K562 (cell line): Measurements from ENCODE around the gene UCN. TPM values are rescaled to one million over a fixed set of nuclear protein-coding genes. Genes with fewer than 3 reads are reported as not detected.

Experiments used
- BACH1 ChIP-seq: fragments of 200-800 bp; sonication (Bioruptor generic); IDR thresholded peaks from 2 replicates; pipeline ENCODE4 v1.6.1; 2016; ENCODE audit warnings: missing genetic modification characterization, missing compliant biosample characterization
- BRF2 ChIP-seq: IDR thresholded peaks from 3 replicates; pipeline ENCODE4 v1.6.1; 2011; ENCODE audit warnings: borderline replicate concordance, mild to moderate bottlenecking; ENCODE audit not compliant: insufficient read length, insufficient read depth
- CREB1 ChIP-seq, 2 experiments: sonication (generic) in 1 of 2; formaldehyde crosslinking in 1 of 2; IDR thresholded peaks; 2 replicates each; pipeline versions ENCODE4 v1.6.1 to v1.8.0; 2012 to 2022; ENCODE audit warnings: inconsistent platforms in 1 of 2, mild to moderate bottlenecking in 1 of 2, missing genetic modification reagents in 1 of 2, moderate library complexity in 1 of 2
- KDM1A ChIP-seq, 2 experiments: fragments of 450-650 bp; IDR thresholded peaks; 2 replicates each; pipeline ENCODE4 v1.6.1; 2016; ENCODE audit warnings: mild to moderate bottlenecking in 2 of 2
- LEF1 ChIP-seq: fragments of 450-650 bp; IDR thresholded peaks from 2 replicates; pipeline ENCODE4 v1.6.1; 2016; ENCODE audit warnings: mild to moderate bottlenecking
- RCOR1 ChIP-seq, 2 experiments: IDR thresholded peaks; 2 replicates each; pipeline ENCODE4 v1.6.1; 2012; ENCODE audit warnings: low read depth in 2 of 2, low read length in 2 of 2, borderline replicate concordance in 1 of 2, improper control_type of control experiment in 1 of 2
- SIN3A ChIP-seq, 2 experiments: fragments of 150-350 bp in 1 of 2; IDR thresholded peaks; 2 replicates each; pipeline ENCODE4 v1.6.1; 2011 to 2016; ENCODE audit warnings: borderline replicate concordance in 2 of 2, low read depth in 2 of 2, low read length in 2 of 2, mild to moderate bottlenecking in 2 of 2, moderate library complexity in 2 of 2; ENCODE audit not compliant: control insufficient read depth in 1 of 2
- U2AF2 ChIP-seq: fragments of 200-400 bp; formaldehyde crosslinking; optimal IDR thresholded peaks from 2 replicates; pipeline ENCODE3; 2017; ENCODE audit warnings: low read depth, mild to moderate bottlenecking, low read length
- ZC3H11A ChIP-seq: IDR thresholded peaks from 2 replicates; pipeline ENCODE4 v1.6.1; 2012; ENCODE audit warnings: low read depth, low read length, improper control_type of control experiment
- polyA plus RNA-seq, 8 experiments: library from polyadenylated mRNA; depleted of rRNA in 4 of 8; stranded (reverse) in 5 of 8; unstranded in 3 of 8; fragments of >200 nt; fragmentation: Nextera tagmentation in 2 of 8; fragmentation: Illumina TruSeq in 1 of 8; extraction: Ambion mirVana in 2 of 8; extraction: Trizol in 1 of 8; gene quantifications; 2 replicates each; pipeline versions ENCODE4 v1.2.1 to v1.2.3, GENCODE V29; 2011 to 2014; ENCODE audit warnings: inconsistent platforms in 1 of 8, missing spikeins in 1 of 8
- total RNA-seq, 7 experiments: library from RNA; depleted of rRNA in 6 of 7; stranded (reverse); fragments of >200 nt in 6 of 7; fragmentation: Illumina TruSeq in 2 of 7; extraction: Trizol in 2 of 7; gene quantifications; 2 replicates each; pipeline versions ENCODE4 v1.2.1 to v1.2.3, GENCODE V29; 2011 to 2021; ENCODE audit warnings: low replicate concordance in 1 of 7
- TF ChIP-seq, protein P1 (sequence below): fragments of 450-650 bp; IDR thresholded peaks from one replicate; pipeline ENCODE4 v1.6.1; 2018; ENCODE audit warnings: mild to moderate bottlenecking, moderate library complexity; ENCODE audit not compliant: partially characterized antibody
- TF ChIP-seq, protein P2 (sequence below), 2 experiments: IDR thresholded peaks in 1 of 2; conservative IDR thresholded peaks in 1 of 2; 2 replicates each; pipeline ENCODE4 v1.6.1; 2016; ENCODE audit warnings: low read depth in 2 of 2, mild to moderate bottlenecking in 1 of 2, missing compliant biosample characterization in 1 of 2, missing genetic modification characterization in 1 of 2, moderate library complexity in 1 of 2

UCN gene
- total and polyA plus RNA-seq, 9 of the 15 experiments (the other 6 are each of a cell fraction or from before 2014, with no cell fraction given), result 0.10 to 2.7 (median 0.43) TPM

DNA sequence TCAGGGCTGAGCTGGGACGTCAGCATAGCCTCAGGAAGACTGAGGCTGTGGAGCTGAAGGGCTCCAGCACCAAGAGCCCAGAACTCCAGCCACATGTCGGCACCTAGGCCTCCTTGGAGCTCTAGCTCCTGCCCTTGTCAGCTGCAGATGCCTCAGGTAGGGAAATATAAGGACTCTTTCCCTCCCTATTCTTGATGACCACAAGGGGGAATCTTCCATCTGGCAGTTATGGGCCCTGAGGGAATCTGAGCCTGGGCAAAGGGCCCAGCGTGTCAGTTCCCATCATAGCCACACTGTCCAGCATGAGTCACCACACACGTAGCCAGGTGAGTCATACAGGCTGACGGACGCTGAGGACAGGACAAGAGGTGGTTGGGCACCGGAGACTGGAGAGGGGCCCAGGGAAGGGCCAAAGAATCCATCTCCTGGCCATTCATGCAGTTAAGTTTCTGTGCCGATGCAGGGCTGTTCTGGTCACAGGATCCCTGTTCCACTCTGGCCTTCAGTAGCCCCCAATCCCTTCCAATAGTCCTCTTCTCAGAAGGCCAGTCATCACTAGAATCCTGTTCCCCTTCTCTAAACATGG is 12.8 kb upstream of the UCN start (continued):
- TF ChIP-seq ZC3H11A (no peak), BACH1 (tag) (no peak), U2AF2 (no peak), KDM1A (IDR thresholded peaks at IDR 0.05) (peak in 1 of 2 experiments; percentile 29; a peak in 1 of 4 replicates), CREB1 (IDR thresholded peaks at IDR 0.05) (peak; percentile 72; the same call in 1 of the 2 replicates), CREB1 (CRISPR knock-in tag; IDR thresholded peaks at IDR 0.05) (peak; percentile 87), SIN3A (IDR thresholded peaks at IDR 0.05; ENCODE audit: borderline replicate concordance in 2 of 2, control insufficient read depth in 1 of 2, low read depth in 2 of 2, low read length in 2 of 2) (0 out of 4 replicates have a peak, but pooled peaks of 1 of the 2 experiments have one; percentile 35), LEF1 (peak; percentile 42; the same call in 1 of the 2 replicates), RCOR1 (IDR thresholded peaks at IDR 0.05; ENCODE audit: borderline replicate concordance in 1 of 2, low read depth in 2 of 2, low read length in 2 of 2) (peak in 1 of 2 experiments; percentile 86; a peak in 1 of 4 replicates), BRF2 (no peak)
- TF ChIP-seq, protein P1, sequence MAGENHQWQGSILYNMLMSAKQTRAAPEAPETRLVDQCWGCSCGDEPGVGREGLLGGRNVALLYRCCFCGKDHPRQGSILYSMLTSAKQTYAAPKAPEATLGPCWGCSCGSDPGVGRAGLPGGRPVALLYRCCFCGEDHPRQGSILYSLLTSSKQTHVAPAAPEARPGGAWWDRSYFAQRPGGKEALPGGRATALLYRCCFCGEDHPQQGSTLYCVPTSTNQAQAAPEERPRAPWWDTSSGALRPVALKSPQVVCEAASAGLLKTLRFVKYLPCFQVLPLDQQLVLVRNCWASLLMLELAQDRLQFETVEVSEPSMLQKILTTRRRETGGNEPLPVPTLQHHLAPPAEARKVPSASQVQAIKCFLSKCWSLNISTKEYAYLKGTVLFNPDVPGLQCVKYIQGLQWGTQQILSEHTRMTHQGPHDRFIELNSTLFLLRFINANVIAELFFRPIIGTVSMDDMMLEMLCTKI, result no peak
- TF ChIP-seq, protein P2, sequence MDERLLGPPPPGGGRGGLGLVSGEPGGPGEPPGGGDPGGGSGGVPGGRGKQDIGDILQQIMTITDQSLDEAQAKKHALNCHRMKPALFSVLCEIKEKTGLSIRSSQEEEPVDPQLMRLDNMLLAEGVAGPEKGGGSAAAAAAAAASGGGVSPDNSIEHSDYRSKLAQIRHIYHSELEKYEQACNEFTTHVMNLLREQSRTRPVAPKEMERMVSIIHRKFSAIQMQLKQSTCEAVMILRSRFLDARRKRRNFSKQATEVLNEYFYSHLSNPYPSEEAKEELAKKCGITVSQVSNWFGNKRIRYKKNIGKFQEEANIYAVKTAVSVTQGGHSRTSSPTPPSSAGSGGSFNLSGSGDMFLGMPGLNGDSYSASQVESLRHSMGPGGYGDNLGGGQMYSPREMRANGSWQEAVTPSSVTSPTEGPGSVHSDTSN (CRISPR knock-in tag; IDR thresholded peaks at IDR 0.05; ENCODE audit: low read depth), result 0 out of 2 replicates have a peak, but pooled peaks have one; percentile 4
- TF ChIP-seq, protein P2 (tag; conservative IDR thresholded peaks at IDR 0.05; ENCODE audit: low read depth), result no peak
